ENCODE data around the gene SLC7A7.
"Not testable (repeated sequence)": the region's sequence is repeated elsewhere in the genome, so short reads cannot be mapped to it uniquely, and the experiment has no call there.

The SLC7A7 gene

DNA sequence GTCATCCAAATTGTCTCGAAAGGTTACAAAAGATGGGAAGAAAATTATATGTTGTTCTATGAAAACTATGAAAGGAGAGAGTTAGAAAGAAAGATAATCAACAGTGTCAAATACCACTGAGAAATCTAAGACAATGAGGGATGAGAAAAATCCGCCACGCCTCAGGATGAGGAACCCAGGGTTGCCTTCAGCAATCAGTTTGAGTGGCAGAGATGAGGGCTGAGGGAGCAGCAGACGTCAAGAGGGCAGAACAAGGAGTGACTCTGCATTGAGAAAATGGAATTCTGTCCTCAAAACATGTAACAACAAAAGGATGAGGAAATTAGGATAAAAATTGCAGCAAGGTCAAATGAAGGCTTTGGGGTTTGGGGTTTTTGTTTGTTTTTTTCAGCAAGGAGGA, 67.0 kb downstream of the SLC7A7 start:
- no peak for DNase-seq

DNA sequence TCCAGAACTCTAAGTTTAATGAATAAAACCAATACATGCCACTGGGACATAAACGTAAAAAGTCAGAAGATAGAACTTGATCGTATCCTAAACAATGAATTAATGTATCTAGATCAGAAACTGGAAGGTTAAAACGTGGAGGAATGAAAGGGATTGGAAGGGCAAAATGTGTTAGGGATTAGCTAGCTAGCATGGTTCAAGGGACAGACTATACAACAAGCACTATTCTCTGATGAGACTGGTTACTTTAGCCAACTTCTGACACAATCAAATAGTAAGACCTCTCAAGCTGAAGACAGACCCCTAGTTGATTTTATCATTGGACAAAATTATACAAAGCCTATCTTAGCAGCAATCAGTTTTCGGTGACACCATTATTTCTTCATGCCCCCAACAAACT, 67.5 kb downstream of the SLC7A7 start:
- DNase-seq: no peak

DNA sequence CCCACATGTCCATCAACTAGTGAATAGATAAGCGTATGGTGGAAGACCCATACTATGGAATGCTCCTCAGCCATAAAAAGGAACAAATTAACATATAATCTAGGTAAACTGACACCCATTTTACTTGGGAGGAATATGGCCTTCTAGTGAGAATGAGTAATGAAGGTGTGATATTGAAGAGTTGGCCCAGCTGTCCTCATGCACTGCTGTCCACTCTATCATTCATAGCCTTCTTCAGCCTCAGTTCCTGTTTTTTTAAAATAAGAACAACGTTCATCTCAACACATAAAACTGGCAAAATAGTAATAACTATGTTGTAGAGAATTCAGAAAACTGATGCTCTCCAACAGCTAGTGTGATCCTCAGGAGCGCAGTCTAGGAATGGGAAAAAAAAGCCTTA, 75.2 kb downstream of the SLC7A7 start:
- DNase-seq: no peak

DNA sequence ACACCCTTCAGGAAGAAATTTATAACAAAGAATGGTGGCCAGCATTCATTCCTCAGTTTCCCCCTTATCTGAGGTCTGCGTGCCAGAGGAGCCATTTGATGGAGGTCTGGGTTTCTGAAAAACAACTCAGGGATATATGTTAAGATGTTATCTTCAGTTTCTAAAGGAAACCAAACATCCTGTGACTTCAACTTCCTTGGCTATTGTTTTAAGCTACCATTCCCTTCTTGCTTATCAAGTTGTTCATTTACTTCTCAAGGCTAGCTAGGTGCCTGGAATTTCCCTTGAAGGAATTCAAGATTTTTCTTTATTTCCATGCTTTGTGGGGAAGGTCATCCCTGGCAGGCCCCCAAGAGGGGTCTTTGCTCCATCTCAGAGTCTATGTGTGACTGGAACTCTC, 75.8 kb downstream of the SLC7A7 start:
- DNase-seq: no peak

DNA sequence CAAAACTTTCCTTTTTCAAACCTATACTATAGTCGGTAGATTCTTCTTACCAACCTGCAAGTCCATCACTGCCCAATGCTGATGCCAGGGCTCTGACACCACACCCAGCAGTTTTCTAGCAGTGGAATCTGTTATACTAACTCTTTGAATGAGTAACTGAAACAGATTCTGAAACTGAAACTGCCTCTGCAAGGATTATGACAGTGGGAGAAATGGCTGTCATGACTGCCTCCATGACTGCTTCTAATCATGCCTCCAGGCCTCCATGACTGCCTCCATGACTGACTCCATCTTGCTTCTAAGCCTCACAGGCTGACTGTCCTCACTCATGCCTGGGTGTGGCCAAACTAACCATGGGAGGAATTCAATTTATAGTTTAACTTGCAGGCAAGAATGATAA, 78.2 kb downstream of the SLC7A7 start:
- DNase-seq: no peak

DNA sequence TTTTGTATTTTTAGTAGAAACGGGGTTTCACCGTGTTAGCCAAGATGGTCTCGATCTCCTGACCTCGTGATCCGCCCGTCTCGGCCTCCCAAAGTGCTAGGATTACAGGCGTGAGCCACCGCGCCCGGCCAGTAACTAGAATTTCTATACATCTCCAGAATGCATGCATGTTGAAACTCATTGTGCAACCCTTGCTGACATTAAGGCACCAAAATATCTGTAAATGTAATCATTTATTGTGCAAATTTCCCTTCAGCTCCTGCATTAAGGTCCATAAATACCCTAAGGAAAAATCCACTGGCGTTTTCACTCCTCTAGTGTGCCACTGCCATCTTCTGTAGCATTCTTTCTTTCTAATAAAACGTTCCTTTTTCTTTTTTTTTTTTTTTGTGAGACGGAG, 78.9 kb downstream of the SLC7A7 start:
- not testable (repeated sequence) for DNase-seq

DNA sequence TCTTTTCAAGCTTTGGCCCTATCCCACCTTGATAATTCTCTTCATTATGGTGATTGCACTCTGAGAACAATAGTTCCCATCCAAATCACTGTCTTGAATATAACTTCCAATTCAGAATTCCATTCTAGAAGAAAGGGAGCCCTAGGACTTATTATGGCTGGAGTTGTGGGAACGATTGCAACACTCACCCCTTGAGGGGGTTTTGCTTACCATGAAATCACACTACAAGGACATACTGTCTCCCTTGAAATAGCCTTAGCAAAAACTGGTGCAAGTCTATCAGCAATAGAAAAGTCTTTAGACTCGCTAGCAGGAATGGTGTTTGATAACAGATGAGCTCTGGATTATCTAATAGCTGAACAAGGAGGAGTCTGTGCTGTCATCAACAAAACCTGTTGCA, 80.1 kb downstream of the SLC7A7 start:
- no peak for DNase-seq

DNA sequence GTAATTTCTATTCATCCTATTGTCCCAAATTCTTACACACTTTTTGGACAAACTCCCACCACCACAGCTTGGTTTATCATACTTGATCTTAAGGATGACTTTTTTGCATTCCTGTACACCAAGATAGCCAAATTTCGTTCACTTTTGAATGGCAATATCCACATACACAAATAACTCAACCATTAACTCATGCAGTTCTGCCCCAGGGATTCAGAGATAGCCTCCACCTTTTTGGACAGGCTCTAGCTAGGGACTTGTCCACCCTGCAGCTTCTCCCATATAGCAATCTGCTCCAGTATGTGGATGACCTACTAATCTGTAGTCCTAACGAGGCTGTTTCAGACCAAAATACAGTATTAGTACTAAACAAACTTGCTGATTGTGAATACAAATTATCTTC, 81.4 kb downstream of the SLC7A7 start:
- DNase-seq: no peak

DNA sequence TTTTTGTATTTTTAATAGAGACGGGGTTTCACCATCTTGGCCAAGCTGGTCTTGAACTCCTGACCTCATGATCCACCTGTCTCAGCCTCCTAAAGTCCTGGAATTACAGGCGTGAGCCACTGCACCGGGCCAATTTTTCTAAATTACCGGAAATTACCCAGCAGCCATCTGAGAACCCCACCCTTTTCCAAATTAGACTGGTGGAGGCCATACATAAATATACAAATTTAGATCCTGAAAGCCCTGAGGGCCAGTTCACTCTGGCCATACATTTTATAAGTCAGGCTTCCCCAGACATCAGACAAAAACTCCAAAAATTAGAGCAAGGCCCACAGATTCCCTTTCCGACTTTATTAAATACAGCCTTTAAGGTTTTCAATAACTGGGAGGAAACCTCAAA, 83.2 kb downstream of the SLC7A7 start:
- not testable (repeated sequence) for DNase-seq

DNA sequence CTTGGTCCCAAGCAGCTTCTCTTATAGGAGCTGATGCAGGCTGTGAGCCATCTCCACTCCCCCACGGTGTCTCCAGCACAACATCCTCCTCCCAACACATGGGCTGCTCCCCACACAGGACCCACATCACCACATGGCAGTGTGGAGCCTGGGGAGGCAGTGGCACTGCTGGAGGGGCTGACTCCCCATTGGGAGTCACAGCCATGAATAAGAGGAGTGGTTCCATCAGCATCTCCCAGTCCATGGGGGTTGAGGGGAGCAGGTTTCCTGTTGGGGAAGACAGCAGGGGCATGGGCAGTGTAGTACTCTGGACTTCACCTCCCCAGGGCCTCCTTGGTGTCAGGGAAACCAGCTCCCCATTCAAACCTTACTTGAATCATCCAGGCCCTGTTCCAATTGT, 89.2 kb downstream of the SLC7A7 start:
- DNase-seq: no peak

DNA sequence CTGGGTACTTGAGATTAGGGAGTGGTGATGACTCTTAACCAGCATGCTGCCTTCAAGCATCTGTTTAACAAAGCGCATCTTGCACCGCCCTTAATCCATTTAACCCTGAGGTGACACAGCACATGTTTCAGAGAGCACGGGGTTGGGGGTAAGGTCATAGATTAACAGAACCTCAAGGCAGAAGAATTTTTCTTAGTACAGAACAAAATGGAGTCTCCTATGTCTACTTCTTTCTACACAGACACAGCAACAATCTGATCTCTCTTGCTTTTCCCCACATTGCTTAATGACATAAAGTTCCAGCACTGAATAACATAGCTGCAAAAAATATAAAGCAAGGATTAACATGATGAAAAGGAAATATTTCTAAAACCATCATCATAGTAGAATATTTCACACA, 89.9 kb downstream of the SLC7A7 start:
- not testable (repeated sequence) for DNase-seq

DNA sequence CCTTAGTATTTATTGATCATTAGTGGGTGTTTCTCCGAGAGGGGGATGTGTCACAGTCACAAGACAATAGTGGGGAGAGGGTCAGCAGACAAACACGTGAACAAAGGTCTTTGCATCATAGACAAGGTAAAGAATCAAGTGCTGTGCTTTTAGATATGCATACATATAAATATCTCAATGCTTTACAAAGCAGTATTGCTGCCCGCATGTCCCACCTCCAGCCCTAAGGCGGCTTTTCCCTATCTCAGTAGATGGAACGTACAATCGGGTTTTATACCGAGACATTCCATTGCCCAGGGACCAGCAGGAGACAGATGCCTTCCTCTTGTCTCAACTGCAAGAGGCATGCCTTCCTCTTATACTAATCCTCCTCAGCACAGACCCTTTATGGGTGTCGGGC, 90.4 kb downstream of the SLC7A7 start:
- not testable (repeated sequence) for DNase-seq

DNA sequence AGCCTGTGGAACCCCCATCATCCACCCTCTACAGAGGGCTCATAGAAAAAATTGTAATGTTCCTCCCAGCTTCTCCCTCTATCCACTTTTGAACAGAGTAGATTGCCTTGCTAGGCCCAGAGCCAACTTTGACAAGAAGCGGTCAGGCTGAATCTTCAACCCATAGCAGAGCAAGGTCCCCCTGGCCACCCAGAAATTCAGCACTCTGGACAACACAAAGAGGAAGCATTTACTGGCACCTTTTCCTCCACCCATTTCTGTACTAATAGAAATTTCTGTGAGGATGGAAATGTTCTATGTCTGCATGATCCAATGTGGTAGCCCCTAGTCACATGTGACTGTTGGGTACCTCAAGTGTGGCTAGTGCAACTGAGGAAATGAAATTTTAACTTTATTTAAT, 91.4 kb downstream of the SLC7A7 start:
- no peak for DNase-seq

Data from fibroblast of skin of scalp (primary cell).